LNCaP clone FGC (cell line): ENCODE measurements around the gene PGS1.

ENCODE experiments used
- DNase-seq: peaks from one replicate; pipeline ENCODE4 v3.0.0-alpha.2; 2011; ENCODE audit warnings: low read depth
- H3K4me3 ChIP-seq: 2 replicates; pipeline ENCODE4 v1.5.1; 2011; ENCODE audit warnings: mild to moderate bottlenecking, low read depth, low read length, control low read depth
- CTCF ChIP-seq: IDR thresholded peaks from 2 replicates; pipeline ENCODE4 v1.5.1; 2012; ENCODE audit warnings: mild to moderate bottlenecking; ENCODE audit not compliant: control insufficient read depth, insufficient read depth; ENCODE audit errors: extremely low read depth

The PGS1 gene

DNA sequence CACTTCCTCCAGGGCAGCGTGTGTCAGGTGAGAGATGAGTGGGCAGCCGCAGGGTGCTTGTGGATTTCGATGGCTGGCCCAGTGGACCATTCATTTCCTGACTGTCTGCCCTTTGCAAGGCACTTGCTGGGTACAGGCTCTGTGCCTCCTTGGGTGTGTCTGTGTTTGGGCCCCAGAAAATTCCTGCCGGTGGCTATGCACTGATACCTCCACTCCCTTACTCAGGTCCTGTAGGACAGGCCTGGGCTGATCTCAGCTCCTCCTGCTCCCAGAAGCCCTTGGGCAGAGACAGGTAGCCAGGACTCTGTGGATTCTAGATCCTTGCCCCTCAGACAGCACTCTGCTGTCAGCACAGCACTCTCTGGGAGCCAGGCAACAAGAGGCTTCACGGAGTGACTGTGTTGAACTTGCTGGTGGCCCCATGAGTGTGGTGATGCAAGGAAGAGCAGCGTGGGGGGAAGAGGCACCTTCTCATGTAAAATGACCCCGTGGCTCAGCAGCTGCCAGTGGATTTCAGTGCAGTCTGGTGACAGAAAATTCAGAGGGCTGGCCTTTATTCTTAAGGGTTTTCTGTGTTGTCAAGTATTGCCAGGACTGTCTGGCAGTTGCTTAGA, 29.0 kb downstream of the PGS1 start:
- TF ChIP-seq CTCF: no peak
- no peak overlapping the region for H3K4me3 ChIP-seq
- DNase-seq: no peak

DNA sequence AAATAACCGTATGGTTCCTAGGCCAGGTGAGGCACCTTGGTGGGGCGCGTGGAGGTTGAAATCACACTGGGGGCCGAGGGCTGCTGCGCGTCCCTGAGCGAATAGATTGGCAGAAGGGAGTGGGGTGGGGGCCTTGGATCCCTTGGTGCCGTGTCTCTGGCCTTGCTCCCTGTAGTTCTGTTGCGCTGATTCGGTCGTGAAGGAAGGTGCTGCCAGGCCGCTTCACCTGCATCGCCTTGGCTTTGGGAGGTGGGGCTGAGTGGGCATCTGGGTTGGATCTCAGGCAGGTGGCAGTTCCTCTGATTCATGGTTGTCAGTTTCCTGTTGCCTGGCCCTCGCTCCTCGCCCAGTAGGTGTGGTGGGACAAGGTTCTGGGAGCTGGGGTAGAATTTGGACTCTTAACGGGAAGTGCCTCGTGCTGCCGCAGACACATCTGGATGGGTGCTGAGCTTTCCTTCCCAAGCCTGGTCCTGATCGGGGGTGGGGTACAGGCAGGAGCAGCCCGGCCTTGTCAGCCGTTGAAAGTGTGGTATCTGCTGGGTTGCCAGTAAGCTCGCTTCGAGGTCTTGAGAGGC, 30.1 kb downstream of the PGS1 start:
- TF ChIP-seq CTCF: no peak
- no peak overlapping the region for H3K4me3 ChIP-seq
- DNase-seq: no peak

DNA sequence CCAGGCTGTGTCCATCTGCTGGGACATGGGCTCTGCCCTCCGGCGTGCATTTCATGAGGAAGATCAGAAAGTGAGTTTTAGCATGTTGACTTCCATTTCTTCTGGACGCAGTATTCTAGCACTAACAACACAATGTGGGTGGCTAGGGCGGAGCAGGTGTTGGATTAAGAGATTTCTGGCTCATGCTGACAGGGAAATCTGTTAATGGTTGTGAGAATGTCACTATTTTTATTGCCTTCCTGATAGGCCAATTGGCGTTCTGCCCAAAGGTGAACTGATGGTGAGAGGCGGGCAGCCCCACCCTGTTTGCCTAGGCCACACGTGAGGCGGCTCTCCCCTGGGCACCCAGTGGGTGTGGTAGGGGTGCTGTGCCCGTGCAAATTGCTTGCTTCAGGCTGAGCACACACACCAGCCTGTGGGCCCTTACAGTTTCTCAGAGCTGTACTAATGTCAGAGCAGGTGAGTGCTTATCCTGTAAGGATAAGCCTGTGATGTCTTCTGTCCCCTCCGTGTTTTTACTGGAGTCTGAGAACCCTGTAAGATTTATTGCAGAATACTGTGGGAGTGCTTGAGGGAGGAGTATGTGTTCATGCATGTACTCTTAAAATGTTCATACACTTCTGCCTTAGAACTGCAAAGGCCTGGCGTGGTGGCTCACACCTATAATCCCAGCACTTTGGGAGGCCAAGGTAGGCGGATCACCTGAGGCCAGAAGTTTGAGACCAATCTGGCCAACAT, 30.9 kb downstream of the PGS1 start:
- H3K4me3 ChIP-seq: no peak overlapping the region
- peak; percentile 45 for DNase-seq
- TF ChIP-seq CTCF: no peak

DNA sequence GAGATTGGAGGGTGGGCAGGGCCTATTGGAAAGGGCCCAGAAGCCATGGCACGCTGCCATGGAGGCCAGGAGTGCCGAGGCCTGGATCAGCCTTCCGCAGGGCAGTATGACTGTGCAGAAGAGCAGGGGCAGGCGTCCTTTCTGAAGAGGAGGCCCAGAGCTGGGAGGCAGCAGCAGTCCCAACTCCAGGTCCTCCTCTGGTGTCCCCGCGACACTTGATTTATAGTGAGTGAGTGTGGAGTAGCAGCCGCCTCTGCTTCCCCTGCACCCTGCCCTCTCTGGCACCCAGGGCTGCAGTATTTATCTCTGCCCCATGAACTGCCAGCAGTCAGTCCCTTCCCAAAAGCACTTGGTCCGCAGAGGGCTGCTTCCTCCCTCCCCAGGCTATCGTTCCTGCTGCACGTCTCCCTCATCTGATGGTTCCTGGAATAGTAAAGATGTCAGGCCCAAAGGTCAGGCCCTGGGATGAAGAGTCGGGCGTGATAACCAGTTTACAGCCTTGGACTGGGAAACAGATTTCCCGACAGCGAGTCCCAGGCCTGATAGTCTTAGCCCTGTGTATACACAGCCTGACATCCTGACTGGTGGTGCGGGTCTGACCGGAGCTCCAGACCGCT, 32.9 kb downstream of the PGS1 start:
- DNase-seq: no peak
- TF ChIP-seq CTCF: no peak
- no peak overlapping the region for H3K4me3 ChIP-seq

- TF ChIP-seq CTCF: peak; percentile 41; the same call in 1 of the 2 replicates
- H3K4me3 ChIP-seq: no peak overlapping the region
- DNase-seq: no peak
Measured at GRCh38 chr17:78412403-78412802, 34.0 kb downstream of the PGS1 start.

GRCh38 chr17:78414178-78415162, 36.0 kb downstream of the PGS1 start:
- TF ChIP-seq CTCF: no peak
- no peak overlapping the region for H3K4me3 ChIP-seq
- no peak for DNase-seq
